Measurements from ENCODE around the gene CFDP1.
A peak's percentile ranks its signal among the peaks of the same experiment; 100 is the strongest.

Gene CFDP1

DNA sequence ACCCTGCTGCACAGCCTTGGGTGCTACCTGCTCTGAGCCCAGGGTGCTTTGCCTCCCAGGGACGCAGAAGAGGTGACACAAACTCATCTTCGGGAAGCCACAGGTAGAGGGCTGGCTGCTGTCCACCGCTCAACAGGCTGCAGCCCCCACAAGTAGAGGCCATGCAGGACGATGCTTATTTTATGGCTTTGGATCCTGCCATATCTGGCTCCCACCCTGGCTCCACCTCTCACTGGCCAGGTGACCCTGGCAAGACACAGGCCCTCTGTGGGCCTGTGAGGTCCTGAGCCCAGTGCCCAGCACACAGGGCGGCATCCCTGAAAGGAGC lies 170.5 kb downstream of the CFDP1 start:
- Histone ChIP-seq H3K36me3 (ENCODE audit: control insufficient read depth, insufficient read depth, low read length) (no peaks in the 10 kb centered on the region), H3K9ac (ENCODE audit: low read length) (no peak overlapping the region), H3K4me1 (ENCODE audit: control insufficient read depth, insufficient read depth, low read length) (peaks cover 54% of the 10 kb centered on the region), H3K27me3 (ENCODE audit: control insufficient read depth, insufficient read depth, low read length) (peaks cover 3% of the 10 kb centered on the region), H3K9me3 (ENCODE audit: control insufficient read depth, low read length) (no peaks in the 10 kb centered on the region), H3K4me3 (ENCODE audit: low read length) (no peak overlapping the region)

DNA sequence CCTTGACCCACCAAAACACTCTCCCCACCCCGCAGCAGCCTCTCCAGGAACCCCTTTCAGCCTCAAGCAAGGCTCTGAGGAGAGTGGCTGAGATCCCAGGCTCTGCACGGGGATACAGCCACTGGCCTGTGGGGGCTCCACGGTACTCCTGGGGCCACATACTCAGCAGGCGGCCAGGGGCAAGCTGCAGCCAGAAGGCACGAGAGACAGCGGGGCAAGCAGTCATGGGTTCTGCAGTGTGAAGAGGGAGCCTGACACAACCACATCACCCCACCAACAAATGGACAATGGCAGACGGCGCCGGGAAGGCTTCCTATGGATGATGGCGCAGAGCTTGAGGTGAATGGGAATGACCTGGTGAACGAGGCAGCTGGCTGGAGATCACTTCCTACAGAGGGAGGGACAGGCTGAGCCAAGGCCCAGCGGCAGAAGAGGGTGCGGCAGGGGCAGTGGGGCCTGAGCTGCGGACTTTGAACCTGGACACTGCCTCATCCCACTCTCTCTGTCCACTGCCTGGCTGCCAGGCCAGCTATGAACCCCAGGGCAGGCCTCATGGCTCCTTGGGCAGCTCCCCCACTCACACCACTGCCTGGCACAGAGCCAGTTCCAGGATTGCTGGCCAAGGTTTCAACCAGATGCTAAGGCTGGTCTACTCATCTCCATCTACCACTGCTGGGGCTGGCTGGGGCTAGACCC lies 171.1 kb downstream of the CFDP1 start:
- Histone ChIP-seq H3K4me1 (ENCODE audit: control insufficient read depth, insufficient read depth, low read length) (peaks cover 56% of the 10 kb centered on the region), H3K9me3 (ENCODE audit: control insufficient read depth, low read length) (no peaks in the 10 kb centered on the region), H3K4me3 (ENCODE audit: low read length) (peak overlapping the region; percentile 4), H3K36me3 (ENCODE audit: control insufficient read depth, insufficient read depth, low read length) (no peaks in the 10 kb centered on the region), H3K27me3 (ENCODE audit: control insufficient read depth, insufficient read depth, low read length) (peaks cover 3% of the 10 kb centered on the region), H3K9ac (ENCODE audit: low read length) (no peak overlapping the region)

DNA sequence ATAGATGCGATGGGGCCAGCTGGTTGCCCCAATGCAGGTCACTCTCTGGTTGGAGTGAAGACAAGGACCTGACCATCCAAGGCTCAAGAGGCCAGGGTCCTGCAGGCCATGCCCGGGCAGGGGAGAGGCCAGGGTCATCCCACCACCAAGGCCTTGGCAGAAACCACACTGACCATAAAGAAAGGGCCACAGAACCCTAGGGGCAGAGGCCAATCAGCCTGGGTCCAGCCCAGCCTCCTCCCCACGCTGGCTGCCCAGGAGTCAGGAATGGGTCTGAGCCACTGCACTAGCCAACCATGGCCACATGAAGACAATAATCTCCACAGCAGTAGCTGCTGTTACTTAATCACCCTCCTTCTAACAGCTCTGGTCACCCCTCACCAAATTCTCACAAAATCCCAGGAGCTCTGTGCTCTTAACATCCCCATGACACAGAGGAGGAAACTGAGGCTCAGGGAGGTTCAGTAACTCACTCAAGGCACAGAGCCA lies 171.7 kb downstream of the CFDP1 start:
- H3K4me1 ChIP-seq (ENCODE audit: control insufficient read depth, insufficient read depth, low read length), result peaks cover 57% of the 10 kb centered on the region
- no peak overlapping the region for H3K9ac ChIP-seq (ENCODE audit: low read length)

DNA sequence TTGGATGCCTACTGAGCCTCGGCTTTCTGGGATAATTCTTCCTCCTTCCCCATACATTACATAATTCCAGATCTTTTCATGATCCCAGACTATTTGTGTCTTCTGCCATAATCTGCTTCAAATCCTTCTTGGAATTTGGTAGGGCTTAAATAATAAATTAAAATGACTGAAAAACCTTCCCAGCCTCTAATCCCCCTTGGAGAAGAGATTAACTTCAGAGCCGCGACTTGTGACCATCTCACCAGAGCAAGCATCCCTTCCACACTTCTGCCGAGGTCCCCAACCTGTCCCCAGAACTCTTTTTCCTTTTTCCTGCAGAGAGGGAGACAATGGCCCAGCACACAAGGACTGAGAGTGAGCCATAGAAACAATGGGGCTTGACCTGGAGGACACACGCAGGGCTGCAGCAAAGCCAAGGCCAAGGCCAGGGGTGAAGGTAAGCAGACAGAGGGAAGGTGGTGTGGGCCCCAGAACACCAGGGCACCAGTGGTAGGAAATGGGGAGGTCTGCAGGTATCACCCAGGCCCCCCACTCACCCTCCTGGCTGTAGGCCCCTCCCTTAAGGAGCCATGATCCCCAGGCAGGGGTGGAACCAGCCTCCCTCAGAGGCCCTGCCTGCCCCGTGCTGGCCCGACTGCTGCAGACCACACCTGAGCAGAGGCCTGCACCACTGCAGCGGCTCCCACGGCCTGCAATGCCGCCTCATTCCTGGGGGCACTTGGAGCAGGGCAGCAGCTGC lies 172.3 kb downstream of the CFDP1 start:
- H3K9ac ChIP-seq (ENCODE audit: low read length), result no peak overlapping the region

More for the DNA sequence above, 171.7 kb downstream of the CFDP1 start:
- Histone ChIP-seq H3K27me3 (ENCODE audit: control insufficient read depth, insufficient read depth, low read length) (peaks cover 3% of the 10 kb centered on the region), H3K36me3 (ENCODE audit: control insufficient read depth, insufficient read depth, low read length) (no peaks in the 10 kb centered on the region), H3K4me3 (ENCODE audit: low read length) (peak overlapping the region; percentile 4), H3K9me3 (ENCODE audit: control insufficient read depth, low read length) (no peaks in the 10 kb centered on the region)

DNA sequence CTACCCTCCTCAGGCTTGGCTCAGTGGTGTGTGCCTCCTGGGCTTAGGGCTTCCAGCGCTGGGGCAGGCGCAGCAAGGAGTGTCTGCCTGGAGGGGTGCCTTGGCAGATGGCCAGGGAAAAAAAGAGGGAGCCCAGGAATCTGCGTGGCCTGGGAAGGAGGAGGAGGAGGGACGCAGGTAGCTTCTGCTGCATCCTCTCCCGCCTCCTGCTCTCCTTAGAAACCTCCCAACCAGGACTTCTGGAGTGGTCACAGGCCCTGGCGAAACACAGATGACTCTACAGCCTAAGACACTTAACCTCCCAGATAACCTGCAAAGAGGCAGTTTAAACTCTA lies 174.5 kb downstream of the CFDP1 start:
- no peaks in the 10 kb centered on the region for H3K27me3 ChIP-seq (ENCODE audit: control insufficient read depth, insufficient read depth, low read length)
- H3K9ac ChIP-seq (ENCODE audit: low read length), result no peak overlapping the region
- peaks cover 62% of the 10 kb centered on the region for H3K4me1 ChIP-seq (ENCODE audit: control insufficient read depth, insufficient read depth, low read length)

More for the DNA sequence above, 172.3 kb downstream of the CFDP1 start:
- Histone ChIP-seq H3K27me3 (ENCODE audit: control insufficient read depth, insufficient read depth, low read length) (peaks cover 3% of the 10 kb centered on the region), H3K36me3 (ENCODE audit: control insufficient read depth, insufficient read depth, low read length) (no peaks in the 10 kb centered on the region), H3K9me3 (ENCODE audit: control insufficient read depth, low read length) (no peaks in the 10 kb centered on the region), H3K4me1 (ENCODE audit: control insufficient read depth, insufficient read depth, low read length) (peaks cover 57% of the 10 kb centered on the region), H3K4me3 (ENCODE audit: low read length) (no peak overlapping the region)

DNA sequence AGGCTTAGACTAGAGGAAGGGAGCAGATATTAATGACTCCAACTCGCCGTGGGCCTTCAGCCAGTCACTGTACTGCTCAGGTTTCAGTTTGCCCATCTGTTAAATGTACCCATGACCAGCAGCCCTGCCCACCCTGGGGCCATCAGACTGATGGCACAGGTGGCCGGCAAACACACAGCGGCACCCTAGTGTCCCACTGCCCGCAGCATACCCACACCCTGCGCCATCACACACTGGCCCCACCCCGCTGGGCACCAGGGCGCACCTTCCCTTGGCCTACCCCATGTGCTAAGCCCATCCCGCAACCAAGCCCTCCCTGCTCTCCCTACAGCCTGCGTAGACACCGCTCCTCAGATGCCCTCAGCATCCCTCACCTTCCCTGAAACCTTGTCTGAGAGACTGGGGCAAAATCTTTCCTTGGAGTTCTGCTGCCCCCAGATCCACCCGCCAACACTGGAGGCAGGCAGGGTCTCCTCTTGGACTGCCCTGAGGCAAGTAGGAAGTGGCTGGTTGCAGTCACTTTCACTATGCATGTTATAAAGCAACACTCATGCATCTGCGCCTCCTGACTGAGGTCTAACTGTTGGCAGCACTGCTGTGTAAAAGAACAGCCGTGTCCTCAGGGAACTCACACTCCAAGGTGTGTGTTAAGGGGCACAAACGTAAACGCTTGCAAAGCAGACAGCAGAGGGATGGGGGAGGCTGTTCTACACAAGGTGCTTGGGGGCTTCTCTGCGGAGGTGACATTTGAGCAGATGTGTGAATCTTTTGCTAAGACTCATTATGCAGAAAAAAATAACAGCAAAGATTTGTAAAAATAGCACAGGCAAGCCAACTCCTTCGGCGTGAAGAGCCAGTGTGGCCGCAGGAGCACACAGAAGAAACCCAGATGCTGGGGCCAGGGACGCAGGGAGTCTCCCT lies 175.2 kb downstream of the CFDP1 start:
- H3K4me1 ChIP-seq (ENCODE audit: control insufficient read depth, insufficient read depth, low read length), result peaks cover 60% of the 10 kb centered on the region
- no peaks in the 10 kb centered on the region for H3K27me3 ChIP-seq (ENCODE audit: control insufficient read depth, insufficient read depth, low read length)
- H3K9ac ChIP-seq (ENCODE audit: low read length), result no peak overlapping the region
- no peaks in the 10 kb centered on the region for H3K36me3 ChIP-seq (ENCODE audit: control insufficient read depth, insufficient read depth, low read length)
- H3K4me3 ChIP-seq (ENCODE audit: low read length), result no peak overlapping the region
- H3K9me3 ChIP-seq (ENCODE audit: control insufficient read depth, low read length), result no peaks in the 10 kb centered on the region

More for the DNA sequence above, 174.5 kb downstream of the CFDP1 start:
- Histone ChIP-seq H3K4me3 (ENCODE audit: low read length) (no peak overlapping the region), H3K9me3 (ENCODE audit: control insufficient read depth, low read length) (no peaks in the 10 kb centered on the region), H3K36me3 (ENCODE audit: control insufficient read depth, insufficient read depth, low read length) (no peaks in the 10 kb centered on the region)

DNA sequence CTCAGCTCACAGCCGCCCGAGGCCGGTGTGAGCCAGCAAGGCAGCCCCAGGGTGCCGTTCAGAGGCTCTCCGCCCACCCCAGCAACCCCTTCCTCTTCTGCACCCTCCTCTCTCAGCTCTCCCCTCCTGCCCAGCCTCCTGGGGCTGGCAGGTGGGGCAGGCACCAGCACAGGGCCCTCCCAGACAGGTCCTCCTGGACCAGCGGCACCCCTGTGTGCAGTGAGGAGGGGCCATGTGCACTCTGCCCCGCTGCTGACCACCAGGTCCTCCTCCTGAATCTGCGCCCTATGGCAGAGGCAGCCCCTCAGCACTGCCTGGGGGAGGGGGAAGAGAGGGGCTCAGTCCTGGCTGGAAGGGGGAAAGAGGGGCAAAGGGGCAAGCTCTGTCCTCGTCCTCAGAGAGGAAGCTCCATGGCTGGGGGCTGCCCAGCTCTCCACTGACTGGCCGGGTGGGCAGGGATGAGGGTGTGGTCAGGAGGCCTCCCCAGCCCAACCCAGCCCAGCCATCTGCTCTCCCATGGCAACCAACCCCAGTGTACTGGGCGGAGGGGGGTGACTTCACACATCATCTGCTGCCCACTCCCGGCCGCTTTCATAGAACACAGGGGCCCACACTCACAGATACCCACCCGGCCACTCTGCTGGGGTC lies 176.5 kb downstream of the CFDP1 start:
- no peaks in the 10 kb centered on the region for H3K36me3 ChIP-seq (ENCODE audit: control insufficient read depth, insufficient read depth, low read length)
- no peaks in the 10 kb centered on the region for H3K9me3 ChIP-seq (ENCODE audit: control insufficient read depth, low read length)
- peak overlapping the region; percentile 48 for H3K9ac ChIP-seq (ENCODE audit: low read length)
- peaks cover 59% of the 10 kb centered on the region for H3K4me1 ChIP-seq (ENCODE audit: control insufficient read depth, insufficient read depth, low read length)
- H3K4me3 ChIP-seq (ENCODE audit: low read length), result no peak overlapping the region
- H3K27me3 ChIP-seq (ENCODE audit: control insufficient read depth, insufficient read depth, low read length), result no peaks in the 10 kb centered on the region

DNA sequence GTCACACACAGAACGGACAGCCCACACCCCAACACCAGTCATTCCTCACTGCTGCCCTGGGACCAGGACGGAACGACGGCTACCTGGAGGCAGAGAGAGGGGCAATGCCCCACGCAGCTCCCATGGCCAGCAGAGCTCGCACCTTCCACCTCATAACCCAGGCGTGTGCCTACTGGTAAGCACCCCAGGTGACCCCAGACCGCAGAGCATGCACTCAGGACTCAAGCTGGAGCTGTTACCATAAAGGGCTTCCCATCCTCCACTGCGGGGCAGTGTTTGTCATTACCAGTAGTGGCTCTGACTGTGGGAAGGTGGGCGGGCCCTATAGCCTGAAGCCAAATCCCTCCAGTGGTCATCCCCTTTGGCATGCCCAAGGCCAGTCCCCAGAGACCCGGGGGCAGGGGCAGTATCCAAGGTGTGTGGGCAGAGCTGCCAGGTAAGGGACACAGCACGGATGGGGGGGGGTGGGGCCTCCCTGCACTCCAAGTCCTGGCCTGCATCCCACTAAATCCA lies 177.2 kb downstream of the CFDP1 start:
- Histone ChIP-seq H3K36me3 (ENCODE audit: control insufficient read depth, insufficient read depth, low read length) (no peaks in the 10 kb centered on the region), H3K9me3 (ENCODE audit: control insufficient read depth, low read length) (no peaks in the 10 kb centered on the region), H3K27me3 (ENCODE audit: control insufficient read depth, insufficient read depth, low read length) (no peaks in the 10 kb centered on the region), H3K4me1 (ENCODE audit: control insufficient read depth, insufficient read depth, low read length) (peaks cover 57% of the 10 kb centered on the region), H3K9ac (ENCODE audit: low read length) (peak overlapping the region; percentile 48), H3K4me3 (ENCODE audit: low read length) (no peak overlapping the region)

DNA sequence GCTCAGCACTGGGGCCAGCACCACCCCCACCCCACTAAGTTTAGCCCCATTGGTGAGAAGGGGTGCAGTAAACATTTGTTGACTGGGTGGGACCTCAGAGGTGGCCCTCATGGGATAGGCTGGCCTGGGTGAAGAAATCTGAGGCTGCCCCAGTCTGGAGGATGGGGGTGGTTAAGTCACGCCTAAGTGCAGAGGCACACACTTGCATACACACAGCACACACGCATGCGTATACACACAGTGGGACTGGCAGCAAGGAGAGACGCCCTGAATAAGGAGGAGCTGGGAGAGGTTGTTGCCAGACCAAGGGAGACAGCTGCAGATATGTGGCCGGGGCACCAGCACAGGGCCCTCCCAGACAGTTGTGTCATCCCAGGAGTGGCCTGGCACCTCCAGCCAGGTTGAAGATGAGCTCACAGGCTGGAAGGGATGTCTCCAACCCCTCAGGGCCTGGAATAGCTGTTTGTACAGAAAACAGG lies 178.9 kb downstream of the CFDP1 start:
- Histone ChIP-seq H3K27me3 (ENCODE audit: control insufficient read depth, insufficient read depth, low read length) (no peaks in the 10 kb centered on the region), H3K4me3 (ENCODE audit: low read length) (no peak overlapping the region), H3K9ac (ENCODE audit: low read length) (no peak overlapping the region), H3K9me3 (ENCODE audit: control insufficient read depth, low read length) (no peaks in the 10 kb centered on the region), H3K36me3 (ENCODE audit: control insufficient read depth, insufficient read depth, low read length) (no peaks in the 10 kb centered on the region), H3K4me1 (ENCODE audit: control insufficient read depth, insufficient read depth, low read length) (peaks cover 63% of the 10 kb centered on the region)

DNA sequence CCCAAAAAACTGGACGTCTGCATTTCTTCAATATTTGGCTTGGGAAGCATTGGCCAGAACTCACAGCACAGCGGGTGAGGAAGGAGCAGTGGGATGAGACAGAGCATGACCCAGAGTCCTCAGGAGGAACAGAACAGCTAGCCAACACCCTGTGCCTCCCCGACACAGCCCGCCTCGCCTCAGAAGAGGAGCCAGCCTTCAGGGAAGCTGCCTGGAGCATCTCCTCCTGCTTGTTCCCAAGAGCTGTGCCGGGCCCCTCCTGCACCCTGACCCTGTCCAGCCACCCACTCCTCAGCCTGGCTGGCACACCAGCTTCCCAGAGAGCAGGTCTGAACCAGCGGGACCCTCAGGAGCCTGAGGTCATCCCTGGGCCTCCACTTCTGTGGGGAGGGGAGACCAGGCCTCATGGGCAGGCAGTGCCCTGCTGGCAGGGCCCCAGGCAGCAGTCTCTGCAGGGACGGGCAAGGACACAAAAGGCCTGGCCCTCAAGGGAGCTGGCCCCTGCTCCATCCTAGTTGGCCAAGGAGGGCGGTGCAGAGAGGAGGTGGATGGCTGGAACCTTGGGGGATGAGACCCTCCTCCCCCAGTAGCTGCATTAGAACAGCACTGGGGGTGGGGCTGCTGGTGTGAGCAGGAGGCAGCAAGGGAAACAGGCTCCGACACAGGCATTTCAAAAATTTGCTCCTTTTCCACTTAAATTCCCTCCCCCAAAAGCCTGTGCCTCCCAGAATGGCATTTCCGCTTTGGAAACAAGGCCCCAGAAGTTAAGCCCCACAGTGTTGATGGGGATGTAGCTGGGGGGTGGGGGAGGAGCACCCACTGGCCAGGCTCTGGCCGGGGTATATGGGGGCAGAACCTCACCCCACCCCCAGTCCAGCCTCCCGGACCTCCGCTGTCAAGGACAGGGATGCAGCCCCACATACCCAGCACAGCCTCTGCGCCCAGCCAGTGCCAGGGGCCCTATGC lies 180.1 kb downstream of the CFDP1 start:
- Histone ChIP-seq H3K27me3 (ENCODE audit: control insufficient read depth, insufficient read depth, low read length) (no peaks in the 10 kb centered on the region), H3K9ac (ENCODE audit: low read length) (no peak overlapping the region), H3K4me1 (ENCODE audit: control insufficient read depth, insufficient read depth, low read length) (peaks cover 74% of the 10 kb centered on the region), H3K36me3 (ENCODE audit: control insufficient read depth, insufficient read depth, low read length) (no peaks in the 10 kb centered on the region), H3K9me3 (ENCODE audit: control insufficient read depth, low read length) (no peaks in the 10 kb centered on the region), H3K4me3 (ENCODE audit: low read length) (no peak overlapping the region)

Measured in mucosa of stomach (tissue), 1 donor.